Keratinocyte (primary cell): ENCODE measurements around the gene PIH1D1. TPM values are rescaled to one million over a fixed set of nuclear protein-coding genes. Genes with fewer than 3 reads are reported as not detected.

Experiments used
- DNase-seq: peaks from one replicate; pipeline ENCODE4 v3.0.0-alpha.2; 2011; ENCODE audit warnings: low read depth, missing footprints, low spot score
- FAIRE-seq: peaks from 2 replicates; lab custom pipeline; 2011; peaks lifted over from hg19 to GRCh38; lab: Jason Lieb, UNC
- H2AFZ ChIP-seq: 2 replicates; pipeline ENCODE4 v1.6.0; 2012; ENCODE audit warnings: low read length, control low read depth, inconsistent platforms; ENCODE audit not compliant: control insufficient read depth
- H3K27ac ChIP-seq: 2 replicates; pipeline ENCODE4 v1.5.1; 2011; ENCODE audit warnings: low read length; ENCODE audit not compliant: control insufficient read depth, insufficient read depth
- H3K27me3 ChIP-seq: 3 replicates; pipeline ENCODE4 v1.6.0; 2011; ENCODE audit warnings: low read length; ENCODE audit not compliant: control insufficient read depth, insufficient read depth; ENCODE audit errors: extremely low read depth
- H3K36me3 ChIP-seq, 2 experiments: 2 replicates in 1 of 2; 3 replicates in 1 of 2; pipeline ENCODE4 v1.5.1; 2011; ENCODE audit warnings: low read length in 2 of 2, mild to moderate bottlenecking in 1 of 2; ENCODE audit not compliant: control insufficient read depth in 2 of 2, insufficient read depth in 2 of 2; ENCODE audit errors: extremely low read depth in 1 of 2
- H3K4me1 ChIP-seq: 3 replicates; pipeline ENCODE4 v1.5.1; 2011; ENCODE audit warnings: low read length; ENCODE audit not compliant: control insufficient read depth, insufficient read depth; ENCODE audit errors: extremely low read depth
- H3K4me2 ChIP-seq: 3 replicates; pipeline ENCODE4 v1.6.0; 2011; ENCODE audit warnings: low read depth, low read length; ENCODE audit not compliant: control insufficient read depth, insufficient read depth; ENCODE audit errors: extremely low read depth
- H3K4me3 ChIP-seq, 3 experiments: fragments of 200-600 bp in 1 of 3; sonication (generic) in 1 of 3; 2 replicates in 2 of 3; 3 replicates in 1 of 3; pipeline ENCODE4 v1.5.1; 2011 to 2016; ENCODE audit warnings: low read length in 3 of 3, mild to moderate bottlenecking in 3 of 3, control low read depth in 2 of 3, inconsistent platforms in 1 of 3, low read depth in 1 of 3, mixed read lengths in 1 of 3, mixed run types in 1 of 3, moderate library complexity in 1 of 3; ENCODE audit not compliant: control insufficient read depth in 2 of 3, insufficient read depth in 2 of 3; ENCODE audit errors: extremely low read depth in 1 of 3
- H3K79me2 ChIP-seq: 2 replicates; pipeline ENCODE4 v1.6.0; 2012; ENCODE audit warnings: low read length; ENCODE audit not compliant: control insufficient read depth, insufficient read depth
- H3K9ac ChIP-seq: 3 replicates; pipeline ENCODE4 v1.6.0; 2011; ENCODE audit warnings: low read length; ENCODE audit not compliant: control insufficient read depth, insufficient read depth; ENCODE audit errors: extremely low read depth
- H3K9me1 ChIP-seq: 3 replicates; pipeline ENCODE4 v1.6.0; 2011; ENCODE audit warnings: low read length; ENCODE audit not compliant: control insufficient read depth, insufficient read depth; ENCODE audit errors: extremely low read depth
- H3K9me3 ChIP-seq: 2 replicates; pipeline ENCODE4 v1.5.1; 2012; ENCODE audit warnings: low read depth, low read length; ENCODE audit not compliant: control insufficient read depth
- H4K20me1 ChIP-seq: 3 replicates; pipeline ENCODE4 v1.6.0; 2011; ENCODE audit warnings: low read length; ENCODE audit not compliant: control insufficient read depth, insufficient read depth; ENCODE audit errors: extremely low read depth
- EZH2 ChIP-seq: IDR thresholded peaks from one replicate; pipeline ENCODE4 v1.6.1; 2012; ENCODE audit warnings: inconsistent platforms, mild to moderate bottlenecking, low read length, moderate library complexity
- dilution Hi-C: fragments of 300-500 bp; cut with MboI; formaldehyde crosslinking; loops from one replicate; pipeline ENCODE4 v1.7.0; 2020; ENCODE audit warnings: low sequenced_read_pairs; ENCODE audit not compliant: extremely low pct_ligation_motif_present
- polyA plus RNA-seq, 5 experiments: library from polyadenylated mRNA; depleted of rRNA in 3 of 5; stranded (reverse) in 3 of 5; stranded (forward) in 1 of 5; unstranded in 1 of 5; fragments of >200 nt; gene quantifications; 1 replicate in 1 of 5; 2 replicates in 3 of 5; 3 replicates in 1 of 5; pipeline versions ENCODE4 v1.2.1 to v1.2.3, GENCODE V29; 2011 to 2012; ENCODE audit warnings: missing spikeins in 2 of 5, low read depth in 1 of 5, low replicate concordance in 1 of 5
- TF ChIP-seq, protein P1 (sequence below), 3 experiments: IDR thresholded peaks in 1 of 3; conservative IDR thresholded peaks in 1 of 3; optimal IDR thresholded peaks in 1 of 3; 2 replicates in 2 of 3; 3 replicates in 1 of 3; pipeline versions ENCODE3 to v1.5.1; 2011; ENCODE audit warnings: low read length in 3 of 3, mild to moderate bottlenecking in 3 of 3, moderate library complexity in 2 of 3, control low read depth in 1 of 3, inconsistent platforms in 1 of 3; ENCODE audit not compliant: insufficient read depth in 2 of 3; ENCODE audit errors: extremely low read depth in 1 of 3

PIH1D1 gene
- polyA plus RNA-seq, 1 donor (not counting 4 experiments of a cell fraction or from before 2014, with no cell fraction given) = 37.8 TPM

DNA sequence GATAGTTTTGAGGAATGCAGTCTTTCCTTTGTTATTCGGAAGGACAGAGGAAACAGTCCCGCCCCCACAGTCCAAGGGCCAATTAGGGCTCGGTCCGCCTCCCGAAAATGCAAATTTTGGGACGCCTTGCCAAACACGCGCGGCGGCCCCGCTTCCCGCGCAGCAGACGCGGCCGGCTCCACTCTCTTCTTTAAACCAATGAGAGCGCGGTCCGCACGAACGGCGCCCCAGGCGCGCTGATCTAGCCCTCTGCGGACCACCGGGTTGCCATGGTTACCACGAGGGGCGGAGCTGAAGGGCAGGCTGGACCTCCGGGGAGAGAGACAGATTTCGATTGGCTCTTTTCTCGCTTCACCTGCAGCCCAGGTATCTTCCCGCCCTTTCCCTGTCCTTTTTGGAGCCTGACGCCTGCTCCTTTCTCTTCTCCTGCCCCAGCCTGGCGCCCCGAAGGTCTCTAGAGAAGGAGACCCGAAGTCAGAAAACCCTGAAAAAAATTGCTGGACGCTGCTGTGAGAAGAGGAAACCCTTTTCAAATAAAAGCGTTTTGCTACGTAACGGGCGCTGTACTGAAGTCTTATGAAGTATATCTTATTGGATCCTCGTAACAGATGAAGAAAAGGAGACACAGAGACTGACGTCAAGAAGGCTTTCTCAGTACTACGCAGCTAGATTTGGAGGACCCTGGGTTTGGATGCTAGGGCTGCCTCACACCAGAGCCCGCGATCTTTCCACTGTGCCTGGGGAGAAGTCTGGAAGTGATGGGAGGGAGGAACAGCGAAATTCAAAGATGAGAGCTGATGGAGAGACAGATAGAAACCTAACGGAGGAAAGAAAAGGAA is 30.4 kb downstream of the PIH1D1 start:
- H3K9me3 ChIP-seq = no peaks in the 10 kb centered on the region
- peaks cover 77% of the 10 kb centered on the region for H3K27me3 ChIP-seq
- FAIRE-seq = no peak

DNA sequence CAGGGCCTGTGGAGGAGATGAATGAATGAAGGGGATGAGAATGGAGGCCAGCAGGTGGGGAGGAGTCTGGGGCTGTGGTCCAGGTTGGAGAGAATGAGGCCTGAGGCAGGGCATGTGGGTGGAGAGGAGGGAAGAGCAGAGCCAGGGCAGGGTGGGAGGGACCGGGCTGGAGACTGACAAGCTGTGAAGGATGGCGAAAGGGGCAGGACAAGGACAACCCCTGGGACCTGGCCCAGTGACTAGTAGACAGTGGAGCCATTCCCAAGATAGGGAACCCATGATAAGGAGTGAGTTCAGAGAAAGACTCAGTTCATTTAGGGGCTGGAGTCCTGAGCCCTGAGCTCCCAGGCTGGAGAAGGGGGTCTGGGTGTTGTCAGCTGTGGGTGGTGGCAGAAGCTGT is 31.4 kb downstream of the PIH1D1 start:
- Histone ChIP-seq H3K9me1 (no peaks in the 10 kb centered on the region), H3K4me3 (no peak overlapping the region), H3K27me3 (peaks cover 67% of the 10 kb centered on the region), H3K9me3 (no peaks in the 10 kb centered on the region), H2AFZ (no peak overlapping the region), H4K20me1 (no peaks in the 10 kb centered on the region), H3K4me1 (no peaks in the 10 kb centered on the region), H3K4me2 (no peak overlapping the region), H3K9ac (no peak overlapping the region), H3K79me2 (no peaks in the 10 kb centered on the region), H3K36me3 (no peaks in the 10 kb centered on the region), H3K27ac (no peak overlapping the region)
- dilution Hi-C loops = no loop called here
- TF ChIP-seq, protein P1, sequence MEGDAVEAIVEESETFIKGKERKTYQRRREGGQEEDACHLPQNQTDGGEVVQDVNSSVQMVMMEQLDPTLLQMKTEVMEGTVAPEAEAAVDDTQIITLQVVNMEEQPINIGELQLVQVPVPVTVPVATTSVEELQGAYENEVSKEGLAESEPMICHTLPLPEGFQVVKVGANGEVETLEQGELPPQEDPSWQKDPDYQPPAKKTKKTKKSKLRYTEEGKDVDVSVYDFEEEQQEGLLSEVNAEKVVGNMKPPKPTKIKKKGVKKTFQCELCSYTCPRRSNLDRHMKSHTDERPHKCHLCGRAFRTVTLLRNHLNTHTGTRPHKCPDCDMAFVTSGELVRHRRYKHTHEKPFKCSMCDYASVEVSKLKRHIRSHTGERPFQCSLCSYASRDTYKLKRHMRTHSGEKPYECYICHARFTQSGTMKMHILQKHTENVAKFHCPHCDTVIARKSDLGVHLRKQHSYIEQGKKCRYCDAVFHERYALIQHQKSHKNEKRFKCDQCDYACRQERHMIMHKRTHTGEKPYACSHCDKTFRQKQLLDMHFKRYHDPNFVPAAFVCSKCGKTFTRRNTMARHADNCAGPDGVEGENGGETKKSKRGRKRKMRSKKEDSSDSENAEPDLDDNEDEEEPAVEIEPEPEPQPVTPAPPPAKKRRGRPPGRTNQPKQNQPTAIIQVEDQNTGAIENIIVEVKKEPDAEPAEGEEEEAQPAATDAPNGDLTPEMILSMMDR (optimal IDR thresholded peaks at IDR 0.05 in 1 of 3, IDR thresholded peaks at IDR 0.05 in 1 of 3, conservative IDR thresholded peaks at IDR 0.05 in 1 of 3; ENCODE audit: extremely low read depth in 1 of 3, insufficient read depth in 2 of 3, low read length in 3 of 3) = no peak
- no peak for TF ChIP-seq EZH2
- DNase-seq (no peak), FAIRE-seq (no peak)

More for the DNA sequence above, 30.4 kb downstream of the PIH1D1 start:
- dilution Hi-C loops = no loop called here
- no peak overlapping the region for H3K9ac ChIP-seq
- H3K9me1 ChIP-seq = no peaks in the 10 kb centered on the region
- no peak for TF ChIP-seq EZH2
- no peak for DNase-seq
- H3K36me3 ChIP-seq = no peaks in the 10 kb centered on the region
- H3K4me1 ChIP-seq = no peaks in the 10 kb centered on the region
- no peak overlapping the region for H2AFZ ChIP-seq
- peak overlapping the region in 1 of 3 experiments; percentile 39 for H3K4me3 ChIP-seq
- H3K27ac ChIP-seq = no peak overlapping the region
- peak overlapping the region; percentile 7 for H3K4me2 ChIP-seq
- H3K79me2 ChIP-seq = no peaks in the 10 kb centered on the region
- no peaks in the 10 kb centered on the region for H4K20me1 ChIP-seq
